HEK293T (cell line): ENCODE data around the gene HS1BP3.

Experiments
- ARNT ChIP-seq: fragments of 450-650 bp; IDR thresholded peaks from 2 replicates; pipeline ENCODE4 v1.6.1; 2017; ENCODE audit warnings: mild to moderate bottlenecking
- BHLHE40 ChIP-seq: fragments of 450-650 bp; IDR thresholded peaks from 2 replicates; pipeline ENCODE4 v1.6.1; 2016; ENCODE audit warnings: mild to moderate bottlenecking, moderate library complexity, borderline replicate concordance
- ELF4 ChIP-seq: fragments of 450-650 bp; IDR thresholded peaks from 2 replicates; pipeline ENCODE4 v1.6.1; 2017; ENCODE audit warnings: antibody characterized with exemption
- FOXA1 ChIP-seq: fragments of 450-650 bp; IDR thresholded peaks from 2 replicates; pipeline ENCODE4 v1.6.1; 2016; ENCODE audit warnings: mild to moderate bottlenecking
- FOXK2 ChIP-seq: fragments of 450-650 bp; IDR thresholded peaks from 2 replicates; pipeline ENCODE4 v1.6.1; 2016; ENCODE audit warnings: mild to moderate bottlenecking
- FOXM1 ChIP-seq: fragments of 450-650 bp; IDR thresholded peaks from 2 replicates; pipeline ENCODE4 v1.6.1; 2017; ENCODE audit warnings: mild to moderate bottlenecking, borderline replicate concordance
- HDGF ChIP-seq: fragments of 450-650 bp; IDR thresholded peaks from 2 replicates; pipeline ENCODE4 v1.6.1; 2017; ENCODE audit warnings: antibody characterized with exemption, borderline replicate concordance
- LEF1 ChIP-seq: fragments of 450-650 bp; IDR thresholded peaks from 2 replicates; pipeline ENCODE4 v1.6.1; 2017; ENCODE audit warnings: mild to moderate bottlenecking, borderline replicate concordance
- NFRKB ChIP-seq: fragments of 450-650 bp; IDR thresholded peaks from 2 replicates; pipeline ENCODE4 v1.6.1; 2016; ENCODE audit warnings: mild to moderate bottlenecking, moderate library complexity
- PKNOX1 ChIP-seq: fragments of 450-650 bp; IDR thresholded peaks from 2 replicates; pipeline ENCODE4 v1.6.1; 2016
- SUZ12 ChIP-seq: fragments of 450-650 bp; IDR thresholded peaks from 2 replicates; pipeline ENCODE4 v1.6.1; 2016; ENCODE audit warnings: mild to moderate bottlenecking
- TARDBP ChIP-seq: fragments of 450-650 bp; IDR thresholded peaks from 2 replicates; pipeline ENCODE4 v1.6.1; 2016
- ZNF384 ChIP-seq: fragments of 450-650 bp; IDR thresholded peaks from 2 replicates; pipeline ENCODE4 v1.6.1; 2016

- TF ChIP-seq BHLHE40 (no peak), LEF1 (no peak), FOXM1 (no peak), ELF4 (no peak), SUZ12 (no peak), TARDBP (no peak), ZNF384 (no peak), FOXA1 (no peak), HDGF (no peak), NFRKB (no peak), ARNT (no peak), FOXK2 (no peak), PKNOX1 (no peak)
These were observed 79.7 kb downstream of the HS1BP3 start for GRCh38 chr2:20571231-20571630.
